GM23248 (cell line): Measurements from ENCODE around the gene DNAJC12. TPM values are rescaled to one million over a fixed set of nuclear protein-coding genes. Genes with fewer than 3 reads are reported as not detected.
A peak's percentile ranks its signal among the peaks of the same experiment; 100 is the strongest.

ENCODE experiments used
- DNase-seq: peaks from one replicate; pipeline ENCODE4 v3.0.0-alpha.2; 2015
- H2AFZ ChIP-seq: fragments of 200-600 bp; sonication (generic); 2 replicates; pipeline ENCODE4 v1.6.1; 2016; ENCODE audit warnings: antibody characterized with exemption
- H3F3A ChIP-seq: fragments of 200-600 bp; sonication (generic); 2 replicates; pipeline ENCODE4 v1.6.1; 2016; ENCODE audit warnings: mild to moderate bottlenecking, antibody characterized with exemption, mixed run types; ENCODE audit not compliant: insufficient read depth
- H3K27ac ChIP-seq: fragments of 200-600 bp; sonication (generic); 2 replicates; pipeline ENCODE4 v1.5.1; 2016; ENCODE audit warnings: mild to moderate bottlenecking
- H3K27me3 ChIP-seq: fragments of 200-600 bp; sonication (generic); replicated peaks from 2 replicates; pipeline ENCODE4 v1.6.1; 2016; ENCODE audit warnings: mild to moderate bottlenecking; ENCODE audit not compliant: insufficient read depth
- H3K36me3 ChIP-seq: fragments of 200-600 bp; sonication (generic); 2 replicates; pipeline ENCODE4 v1.6.1; 2016; ENCODE audit warnings: low read depth, mild to moderate bottlenecking
- H3K4me1 ChIP-seq: fragments of 200-600 bp; sonication (generic); 2 replicates; pipeline ENCODE4 v1.6.1; 2016; ENCODE audit warnings: mild to moderate bottlenecking; ENCODE audit not compliant: insufficient read depth
- H3K4me2 ChIP-seq: fragments of 200-600 bp; sonication (generic); one replicate; pipeline ENCODE4 v1.6.1; 2016; ENCODE audit warnings: mild to moderate bottlenecking; ENCODE audit not compliant: unreplicated experiment
- H3K4me3 ChIP-seq: fragments of 200-600 bp; sonication (generic); 2 replicates; pipeline ENCODE4 v1.5.1; 2016; ENCODE audit warnings: mild to moderate bottlenecking
- H3K79me2 ChIP-seq: fragments of 200-600 bp; sonication (generic); 2 replicates; pipeline ENCODE4 v1.6.1; 2016; ENCODE audit warnings: mild to moderate bottlenecking; ENCODE audit not compliant: insufficient read depth
- H3K9ac ChIP-seq: fragments of 200-600 bp; sonication (generic); 2 replicates; pipeline ENCODE4 v1.6.1; 2016; ENCODE audit warnings: mild to moderate bottlenecking
- H3K9me2 ChIP-seq: fragments of 200-600 bp; sonication (generic); 2 replicates; pipeline ENCODE4 v1.6.1; 2016; ENCODE audit warnings: mixed run types, mild to moderate bottlenecking, moderate library complexity; ENCODE audit not compliant: insufficient read depth
- H3K9me3 ChIP-seq: fragments of 200-600 bp; sonication (generic); one replicate; pipeline ENCODE4 v1.6.1; 2017; ENCODE audit warnings: low read depth
- H4K20me1 ChIP-seq: fragments of 200-600 bp; sonication (generic); 2 replicates; pipeline ENCODE4 v1.6.0; 2016; ENCODE audit not compliant: insufficient read depth
- EZH2 ChIP-seq: fragments of 200-600 bp; sonication (generic); IDR thresholded peaks from 2 replicates; pipeline ENCODE4 v1.6.1; 2018; ENCODE audit warnings: antibody characterized with exemption, mild to moderate bottlenecking; ENCODE audit not compliant: insufficient read depth, poor library complexity, severe bottlenecking
- EZH2phosphoT487 ChIP-seq: fragments of 200-600 bp; sonication (generic); IDR thresholded peaks from 2 replicates; pipeline ENCODE4 v1.6.1; 2018; ENCODE audit warnings: antibody characterized with exemption, moderate library complexity, mild to moderate bottlenecking, low read depth; ENCODE audit not compliant: insufficient read depth
- WGBS, 2 experiments: methylation state at CpG; one replicate each; pipeline ENCODE4 v1.1.6; 2015 to 2017; ENCODE audit warnings: low lambda C conversion rate in 2 of 2, low coverage in 1 of 2; ENCODE audit errors: missing lambda C conversion rate in 2 of 2; 5-methylcytosine and 5-hydroxymethylcytosine counted together
- in situ Hi-C: fragments of 300-500 bp; cut with MboI; formaldehyde crosslinking; loops from 2 replicates; pipeline ENCODE4 v1.15.0; 2020
- polyA plus RNA-seq: library from polyadenylated mRNA; unstranded; fragments of >200 nt; fragmentation: Nextera tagmentation; extraction: Ambion mirVana; gene quantifications from 2 replicates; pipeline ENCODE4 v1.2.1, GENCODE V29; 2016
- total RNA-seq: library from RNA; depleted of rRNA; stranded (reverse); fragments of >200 nt; shearing (Covaris generic); gene quantifications from 2 replicates; pipeline ENCODE4 v1.2.3, GENCODE V29; 2014; rRNA removed

DNAJC12 gene
- 0.76 and 3.4 TPM in 2 replicates for total RNA-seq
- 1.2 and 1.4 TPM in 2 replicates for polyA plus RNA-seq

GRCh38 chr10:67837541-67838314 is at the start of gene DNAJC12:
Gene DNAJC12 (minus strand): TSS chr10:67838188. CDS start chr10:67838011, 177 bp downstream.
- H3K4me2 ChIP-seq, result peak within 1 kb of the TSS; percentile 53
- TF ChIP-seq EZH2, result no peak
- no peak for TF ChIP-seq EZH2phosphoT487
- H3K9me3 ChIP-seq, result no peaks in the 10 kb centered on the region
- H3K9ac ChIP-seq, result 0 out of 2 replicates have a peak within 1 kb of the TSS, but pooled peaks have one; percentile 7
- no peaks in the 10 kb centered on the region for H3K27me3 ChIP-seq
- no peaks in the 10 kb centered on the region for H3F3A ChIP-seq
- WGBS, 2 experiments, result 6% methylated on average over 5 of the region's 5 CpGs
- no peaks in the 10 kb centered on the region for H3K79me2 ChIP-seq
- DNase-seq, result peak; percentile 61
- H3K4me3 ChIP-seq, result peak within 1 kb of the TSS; percentile 40; the same call in 1 of the 2 replicates
- no peaks in the 10 kb centered on the region for H3K9me2 ChIP-seq
- in situ Hi-C loops, result no loop called here
- no peaks in the 10 kb centered on the region for H3K36me3 ChIP-seq
- peak within 1 kb of the TSS; percentile 73 for H2AFZ ChIP-seq
- H4K20me1 ChIP-seq, result no peaks in the 10 kb centered on the region
- no peaks in the 10 kb centered on the region; the same call in 1 of the 2 replicates for H3K4me1 ChIP-seq
- H3K27ac ChIP-seq, result no peak within 1 kb of the TSS

GRCh38 chr10:67884842-67885670 is 47.1 kb upstream of the DNAJC12 start:
- H3K27me3 ChIP-seq, result no peaks in the 10 kb centered on the region
- no peak for TF ChIP-seq EZH2phosphoT487
- TF ChIP-seq EZH2, result no peak
- peak overlapping the region; percentile 93 for H3K4me2 ChIP-seq
- H3F3A ChIP-seq, result peaks cover 33% of the 10 kb centered on the region
- peak overlapping the region; percentile 84 for H3K9ac ChIP-seq
- H3K9me3 ChIP-seq, result no peaks in the 10 kb centered on the region
- in situ Hi-C loops, result no loop called here
- peak overlapping the region; percentile 52 for H2AFZ ChIP-seq
- H3K27ac ChIP-seq, result peak overlapping the region; percentile 87
- peak overlapping the region; percentile 85 for H3K4me3 ChIP-seq
- H3K79me2 ChIP-seq, result peaks cover 50% of the 10 kb centered on the region
- peaks cover 32% of the 10 kb centered on the region for H3K36me3 ChIP-seq
- 1% methylated on average over 45 to 60 of the region's 73 CpGs for WGBS, 2 experiments
- DNase-seq, result peak; percentile 88
- no peaks in the 10 kb centered on the region for H4K20me1 ChIP-seq
- H3K4me1 ChIP-seq, result peaks cover 14% of the 10 kb centered on the region
- no peaks in the 10 kb centered on the region for H3K9me2 ChIP-seq

GRCh38 chr10:67884313-67884841 is 46.4 kb upstream of the DNAJC12 start, which contains the start of gene SIRT1:
Gene SIRT1 (plus strand): TSS chr10:67884656. CDS start chr10:67884722, 66 bp downstream.
- H3K4me2 ChIP-seq, result peak within 1 kb of the TSS; percentile 95
- H3K4me3 ChIP-seq, result peak within 1 kb of the TSS; percentile 85
- peaks cover 25% of the 10 kb centered on the region for H3K36me3 ChIP-seq
- no peak for TF ChIP-seq EZH2phosphoT487
- no peak for TF ChIP-seq EZH2
- H3K79me2 ChIP-seq, result peaks cover 43% of the 10 kb centered on the region
- 0 to 2% methylated on average over 43 to 51 of the region's 62 CpGs for WGBS, 2 experiments
- H3K27ac ChIP-seq, result peak within 1 kb of the TSS; percentile 87
- H3K27me3 ChIP-seq, result no peaks in the 10 kb centered on the region
- peak within 1 kb of the TSS; percentile 84 for H3K9ac ChIP-seq
- H3K9me3 ChIP-seq, result no peaks in the 10 kb centered on the region
- no peaks in the 10 kb centered on the region for H4K20me1 ChIP-seq
- peak; percentile 97 for DNase-seq
- H3K4me1 ChIP-seq, result peaks cover 14% of the 10 kb centered on the region
- peak within 1 kb of the TSS; percentile 93 for H2AFZ ChIP-seq
- peaks cover 33% of the 10 kb centered on the region for H3F3A ChIP-seq
- in situ Hi-C loops, result no loop called here
- H3K9me2 ChIP-seq, result no peaks in the 10 kb centered on the region
